ENCODE measurements around the gene ZFAND3. TPM values are rescaled to one million over a fixed set of nuclear protein-coding genes. Genes with fewer than 3 reads are reported as not detected.

Gene ZFAND3
- total RNA-seq, 1 experiment from 2014 or later: 24.4 TPM

DNA sequence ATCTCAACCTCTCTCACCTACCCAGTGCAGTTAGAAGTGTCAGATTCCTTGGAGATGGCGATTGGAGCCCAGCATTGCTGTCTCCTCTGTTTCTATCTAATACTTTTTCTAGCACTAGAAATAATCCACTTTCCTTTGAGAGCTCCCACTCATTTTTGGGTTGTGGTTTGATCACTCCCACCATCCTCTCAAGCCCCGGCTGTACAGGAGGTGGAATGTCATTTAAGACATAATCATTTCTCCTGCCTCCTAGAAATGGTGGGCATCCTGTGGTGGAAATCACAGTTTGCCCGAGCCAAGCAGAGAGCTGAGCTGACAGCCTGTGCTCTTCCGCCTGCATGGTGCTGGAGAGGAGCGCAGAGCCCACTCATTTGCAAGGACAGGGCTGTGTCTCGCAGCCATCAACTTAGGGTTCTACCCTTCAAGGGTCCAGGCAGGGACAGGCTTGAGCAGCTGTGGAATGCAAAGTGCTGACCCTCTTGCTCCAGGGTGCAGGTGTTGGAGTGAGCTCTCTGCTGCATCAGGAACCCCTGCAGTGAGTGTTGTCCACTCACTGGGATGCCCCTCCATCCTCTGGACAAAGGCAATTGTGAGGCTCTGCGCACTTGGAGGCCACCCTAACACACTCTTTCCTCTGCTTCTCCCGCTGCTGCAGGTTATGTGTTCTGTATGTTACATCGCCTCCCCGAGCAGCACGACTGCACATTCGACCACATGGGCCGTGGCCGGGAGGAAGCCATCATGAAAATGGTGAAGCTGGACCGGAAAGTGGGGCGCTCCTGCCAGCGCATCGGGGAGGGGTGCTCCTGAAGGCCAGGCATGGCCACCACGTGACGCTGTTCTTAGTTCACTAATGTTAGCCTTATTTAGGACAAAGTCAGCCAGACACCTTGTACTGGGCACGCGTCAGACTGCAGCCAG, 332.3 kb downstream of the ZFAND3 start:
- H3K27ac ChIP-seq: no peak overlapping the region
- no peaks in the 10 kb centered on the region for H3K9me3 ChIP-seq (replicated peaks)
- H3K4me1 ChIP-seq (replicated peaks): peaks cover 10% of the 10 kb centered on the region; the same call in 1 of the 2 replicates
- H3K4me3 ChIP-seq: no peak overlapping the region
- DNase-seq (ENCODE audit: low read depth in 1 of 2, low spot score in 2 of 2): no peak
- H3K36me3 ChIP-seq: peaks cover 21% of the 10 kb centered on the region
- no peaks in the 10 kb centered on the region for H3K27me3 ChIP-seq (replicated peaks)

DNA sequence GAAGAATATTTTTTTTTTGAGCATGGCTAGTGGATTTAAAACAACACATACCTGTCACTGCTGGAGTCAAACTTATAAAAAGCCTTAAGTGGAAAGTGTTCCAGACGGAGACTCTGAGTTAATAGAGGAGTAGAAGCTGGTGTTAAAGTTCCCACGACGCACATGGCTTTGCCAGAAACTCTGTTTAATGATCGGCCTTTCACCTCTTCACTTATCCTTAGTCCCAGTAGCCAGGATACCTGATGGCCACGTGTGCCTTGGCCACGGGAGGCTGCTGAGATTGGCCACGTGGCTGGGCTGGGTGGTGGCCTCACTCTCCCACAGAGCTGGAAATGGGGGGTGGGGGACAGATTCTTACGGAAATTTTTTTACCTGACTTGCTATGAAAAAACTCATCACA, 333.1 kb downstream of the ZFAND3 start:
- Histone ChIP-seq H3K27me3 (replicated peaks) (no peaks in the 10 kb centered on the region), H3K9me3 (replicated peaks) (no peaks in the 10 kb centered on the region), H3K36me3 (peaks cover 25% of the 10 kb centered on the region), H3K4me1 (replicated peaks) (peaks cover 10% of the 10 kb centered on the region; the same call in 1 of the 2 replicates), H3K27ac (no peak overlapping the region), H3K4me3 (no peak overlapping the region)
- DNase-seq (ENCODE audit: low read depth in 1 of 2, low spot score in 2 of 2): no peak

DNA sequence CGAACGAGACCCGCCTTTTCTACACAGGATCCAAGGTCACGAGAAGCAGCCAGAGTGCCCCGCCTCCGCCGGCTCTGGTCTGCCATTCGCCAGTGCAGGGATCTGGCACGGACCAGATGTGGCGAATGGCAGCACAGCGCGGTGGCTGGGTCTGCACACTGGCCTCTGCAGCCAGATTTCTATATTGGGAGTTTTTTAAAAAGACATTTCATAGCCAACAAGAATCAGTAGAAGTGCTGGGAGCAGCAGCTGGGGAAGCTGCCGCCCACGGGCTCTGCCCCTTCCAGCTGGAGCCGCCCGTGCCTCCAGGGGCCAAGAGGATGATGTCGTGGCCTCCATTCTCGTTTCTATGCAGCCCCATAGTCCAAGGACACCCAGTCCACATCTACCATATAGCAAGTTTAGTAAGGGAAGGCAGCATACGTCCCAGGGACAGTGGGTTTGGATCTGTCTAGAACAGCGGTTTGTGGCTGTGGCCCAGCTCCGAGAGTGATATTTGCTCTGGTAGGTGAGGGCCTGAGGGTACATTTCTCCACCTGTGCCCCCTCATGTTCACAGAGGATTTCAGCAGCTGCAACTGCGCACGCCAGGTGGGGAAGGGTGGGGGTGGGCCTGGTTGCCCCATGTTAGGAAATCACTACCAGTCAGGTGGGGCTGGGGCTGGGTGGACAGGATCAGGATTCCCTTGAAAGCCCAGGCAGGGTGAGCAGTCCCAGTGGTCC, 333.7 kb downstream of the ZFAND3 start:
- Histone ChIP-seq H3K9me3 (replicated peaks) (no peaks in the 10 kb centered on the region), H3K4me1 (replicated peaks) (peaks cover 10% of the 10 kb centered on the region; the same call in 1 of the 2 replicates), H3K27ac (no peak overlapping the region), H3K27me3 (replicated peaks) (no peaks in the 10 kb centered on the region), H3K36me3 (peaks cover 24% of the 10 kb centered on the region), H3K4me3 (no peak overlapping the region)
- no peak for DNase-seq (ENCODE audit: low read depth in 1 of 2, low spot score in 2 of 2)

DNA sequence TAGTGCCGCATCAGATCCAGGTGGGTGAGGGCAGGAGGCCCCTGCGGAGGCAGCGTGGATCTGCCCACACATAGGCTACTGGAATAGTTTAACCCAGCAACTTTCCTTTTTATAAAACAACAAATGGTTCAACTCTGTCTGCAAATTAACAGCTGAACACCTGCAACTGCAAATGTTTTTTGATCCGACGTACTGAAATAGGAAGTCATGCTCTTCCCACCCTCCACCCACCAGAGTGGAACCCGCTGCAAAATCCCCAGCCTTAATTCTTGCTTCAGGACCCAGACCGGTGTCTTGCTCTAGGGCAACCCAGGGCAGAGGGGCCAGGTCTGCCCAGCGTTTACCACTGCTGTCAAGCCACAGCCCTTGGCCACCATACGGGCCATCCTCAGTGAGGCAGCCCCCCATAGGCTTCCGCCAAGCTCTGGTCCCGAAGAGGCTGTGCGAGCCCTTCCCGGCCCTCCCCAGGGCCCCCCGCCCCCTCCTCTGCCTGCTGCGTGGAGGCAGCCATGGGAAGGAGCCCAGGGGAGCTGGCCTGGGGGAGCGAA, 334.3 kb downstream of the ZFAND3 start:
- Histone ChIP-seq H3K27me3 (replicated peaks) (no peaks in the 10 kb centered on the region), H3K4me3 (no peak overlapping the region), H3K4me1 (replicated peaks) (peaks cover 10% of the 10 kb centered on the region; the same call in 1 of the 2 replicates), H3K9me3 (replicated peaks) (no peaks in the 10 kb centered on the region), H3K27ac (no peak overlapping the region), H3K36me3 (peaks cover 18% of the 10 kb centered on the region)
- no peak for DNase-seq (ENCODE audit: low read depth in 1 of 2, low spot score in 2 of 2)

DNA sequence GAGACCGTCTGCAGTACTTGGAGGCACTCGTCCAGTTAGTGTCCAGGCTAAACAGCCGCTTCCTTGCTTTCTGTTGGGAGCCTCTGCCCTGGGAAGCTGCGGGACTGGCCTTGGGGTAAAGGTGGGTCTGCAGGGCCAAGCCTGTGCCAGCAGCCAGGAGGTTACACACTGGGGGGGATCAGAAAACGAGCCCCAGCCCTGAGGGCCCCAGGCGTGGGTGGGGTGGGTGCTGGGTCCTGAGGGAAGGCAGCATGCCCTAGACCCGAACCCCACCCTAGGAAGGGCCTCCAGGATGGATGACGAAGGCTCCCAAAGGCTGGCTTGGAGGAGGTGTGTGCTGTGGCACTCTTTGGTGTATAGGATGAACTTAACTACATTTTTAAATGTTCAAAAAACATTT, 335.2 kb downstream of the ZFAND3 start:
- Histone ChIP-seq H3K4me3 (no peak overlapping the region), H3K36me3 (peaks cover 18% of the 10 kb centered on the region), H3K9me3 (replicated peaks) (no peaks in the 10 kb centered on the region), H3K27ac (no peak overlapping the region), H3K27me3 (replicated peaks) (no peaks in the 10 kb centered on the region), H3K4me1 (replicated peaks) (peaks cover 10% of the 10 kb centered on the region; the same call in 1 of the 2 replicates)
- no peak for DNase-seq (ENCODE audit: low read depth in 1 of 2, low spot score in 2 of 2)

DNA sequence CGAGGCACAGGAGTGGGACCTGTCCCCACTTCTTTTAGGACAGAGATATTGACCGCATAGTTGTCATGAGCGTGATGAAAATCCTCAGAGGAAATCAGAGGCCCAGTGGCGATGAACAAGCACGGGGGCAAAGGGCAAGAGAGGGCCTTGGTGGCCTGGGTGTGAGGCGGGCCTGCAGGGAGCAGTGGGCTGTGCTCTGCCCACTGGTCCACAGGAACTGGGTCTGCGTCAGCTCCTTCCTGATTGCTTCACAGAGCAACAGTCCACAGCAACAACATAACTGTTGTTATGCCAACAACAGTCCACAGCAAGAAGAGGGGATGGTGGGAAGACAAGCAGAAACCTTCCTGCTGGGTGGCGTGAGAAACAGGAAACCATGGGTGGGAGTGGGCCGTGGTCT, 335.6 kb downstream of the ZFAND3 start:
- Histone ChIP-seq H3K27ac (no peak overlapping the region), H3K9me3 (replicated peaks) (no peaks in the 10 kb centered on the region), H3K4me3 (no peak overlapping the region), H3K4me1 (replicated peaks) (peaks cover 10% of the 10 kb centered on the region; the same call in 1 of the 2 replicates), H3K36me3 (peaks cover 18% of the 10 kb centered on the region), H3K27me3 (replicated peaks) (no peaks in the 10 kb centered on the region)
- no peak for DNase-seq (ENCODE audit: low read depth in 1 of 2, low spot score in 2 of 2)

DNA sequence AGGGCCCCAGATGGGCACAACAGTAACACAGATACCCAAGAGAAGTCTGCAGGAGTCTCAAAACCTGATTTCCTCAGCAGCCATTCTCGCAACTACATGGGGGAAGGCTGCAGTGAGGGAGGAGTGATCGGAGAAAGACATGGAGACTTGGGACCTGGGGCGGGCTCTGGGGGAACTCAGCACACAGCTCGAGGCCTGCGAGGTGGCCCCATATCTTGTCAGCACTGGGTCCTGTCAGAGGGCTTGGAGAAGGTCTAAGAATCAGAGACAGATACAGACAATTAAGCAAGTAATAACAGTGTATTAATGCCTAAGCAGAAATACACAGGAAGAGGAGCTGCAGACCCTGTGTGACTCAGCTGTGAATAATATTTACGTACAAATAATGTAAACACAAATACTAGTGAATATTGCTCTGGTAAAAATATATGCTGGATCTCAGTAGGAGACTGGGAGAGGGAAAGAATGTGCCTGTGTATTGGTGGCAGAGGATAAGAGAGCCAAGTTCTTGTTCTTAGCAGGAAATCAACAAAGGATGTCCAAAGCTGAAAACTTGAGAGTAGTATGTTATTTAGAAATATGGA, 336.2 kb downstream of the ZFAND3 start:
- H3K4me3 ChIP-seq: no peak overlapping the region
- H3K9me3 ChIP-seq (replicated peaks): no peaks in the 10 kb centered on the region
- H3K27me3 ChIP-seq (replicated peaks): no peaks in the 10 kb centered on the region
- peaks cover 10% of the 10 kb centered on the region; the same call in 1 of the 2 replicates for H3K4me1 ChIP-seq (replicated peaks)
- no peak for DNase-seq (ENCODE audit: low read depth in 1 of 2, low spot score in 2 of 2)
- H3K27ac ChIP-seq: no peak overlapping the region
- H3K36me3 ChIP-seq: peaks cover 18% of the 10 kb centered on the region

DNA sequence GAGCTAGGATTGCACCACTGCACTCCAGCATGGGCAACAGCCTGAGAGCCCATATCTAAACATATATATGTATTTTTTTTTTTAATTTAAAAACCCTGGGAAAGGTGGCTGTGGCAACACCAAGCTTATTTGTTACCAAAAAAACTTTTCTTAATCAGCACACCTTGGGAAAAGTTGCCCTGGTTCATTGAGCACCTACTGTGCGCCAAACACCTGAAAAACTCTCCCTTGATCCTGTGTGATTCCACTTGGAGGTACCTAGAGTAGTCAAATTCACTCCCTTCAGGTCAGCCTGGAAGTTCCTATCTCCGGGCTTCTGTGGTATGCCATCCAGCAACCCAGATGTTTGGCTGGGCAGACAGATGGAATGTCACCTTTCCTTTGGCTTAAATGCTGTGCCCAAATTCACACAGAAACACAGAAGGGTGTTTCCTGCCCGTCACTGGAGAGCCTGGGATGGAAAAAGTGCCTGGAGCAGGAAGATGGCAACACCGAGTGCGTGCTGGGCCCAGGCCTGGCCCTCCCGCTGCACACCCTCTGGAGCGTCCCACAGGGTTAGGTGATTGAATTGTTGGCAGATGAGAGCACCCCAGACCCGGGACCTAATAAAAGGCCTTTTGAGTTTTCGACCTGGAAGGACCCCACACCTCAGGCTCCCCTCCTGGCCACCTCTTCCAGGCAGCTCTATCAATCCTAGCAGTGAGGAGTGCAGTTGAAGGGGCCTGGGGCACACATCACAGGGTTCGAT, 337.5 kb downstream of the ZFAND3 start:
- no peaks in the 10 kb centered on the region for H3K9me3 ChIP-seq (replicated peaks)
- H3K4me3 ChIP-seq: no peak overlapping the region
- H3K4me1 ChIP-seq (replicated peaks): peaks cover 10% of the 10 kb centered on the region; the same call in 1 of the 2 replicates
- H3K27ac ChIP-seq: no peak overlapping the region
- DNase-seq (ENCODE audit: low read depth in 1 of 2, low spot score in 2 of 2): no peak
- peaks cover 16% of the 10 kb centered on the region for H3K36me3 ChIP-seq
- H3K27me3 ChIP-seq (replicated peaks): no peaks in the 10 kb centered on the region

DNA sequence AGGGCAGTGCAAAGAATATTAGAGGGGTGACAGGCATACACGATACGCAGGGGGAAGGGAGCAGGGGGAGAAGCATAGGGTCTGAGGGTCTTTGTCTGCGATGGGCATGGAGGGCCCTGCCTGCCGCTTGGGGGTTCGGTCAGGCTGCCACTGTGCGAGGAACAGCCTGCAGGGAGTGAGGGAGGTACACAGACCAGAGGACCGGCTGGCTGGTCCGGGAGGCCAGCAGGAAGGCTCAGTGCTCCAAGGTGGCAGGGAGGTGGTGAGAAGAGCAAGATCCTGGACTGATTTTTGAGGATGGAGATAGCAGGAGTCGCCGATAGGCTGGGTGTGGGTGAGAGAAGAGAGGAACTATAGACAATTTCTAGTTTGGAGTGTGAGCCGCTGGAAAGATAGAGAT, 338.4 kb downstream of the ZFAND3 start:
- Histone ChIP-seq H3K27me3 (replicated peaks) (no peaks in the 10 kb centered on the region), H3K4me1 (replicated peaks) (peaks cover 10% of the 10 kb centered on the region; the same call in 1 of the 2 replicates), H3K9me3 (replicated peaks) (no peaks in the 10 kb centered on the region), H3K36me3 (peaks cover 8% of the 10 kb centered on the region), H3K4me3 (no peak overlapping the region), H3K27ac (no peak overlapping the region)
- no peak for DNase-seq (ENCODE audit: low read depth in 1 of 2, low spot score in 2 of 2)

DNA sequence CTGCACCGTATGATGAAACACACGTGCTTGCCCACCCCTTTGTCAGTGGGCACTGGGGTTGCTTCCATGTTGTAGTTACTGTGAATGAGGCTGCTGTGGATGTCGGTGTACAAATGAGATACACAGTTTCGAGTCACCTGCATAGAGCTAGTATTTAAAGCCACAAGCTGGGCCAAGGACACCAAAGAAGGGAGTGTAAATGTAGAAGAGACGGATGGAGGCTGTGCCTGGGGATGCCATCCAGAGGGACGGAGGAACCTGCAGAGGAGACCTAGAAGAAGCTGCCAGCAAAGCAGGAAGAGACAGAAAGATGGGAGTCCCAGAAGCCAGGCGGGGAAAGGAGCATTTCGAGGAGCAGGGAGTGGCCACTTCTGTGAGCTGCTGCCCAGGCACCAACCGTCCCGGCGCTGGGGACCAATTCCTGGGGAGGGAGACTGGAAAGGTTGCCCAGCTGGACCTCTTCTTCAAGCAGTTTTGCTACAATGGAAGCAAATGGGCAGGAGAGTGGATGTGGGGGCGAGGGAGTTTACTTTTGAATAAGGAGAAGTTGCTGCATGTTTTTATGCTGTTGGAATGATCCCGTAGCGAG, 339.3 kb downstream of the ZFAND3 start:
- no peak for DNase-seq (ENCODE audit: low read depth in 1 of 2, low spot score in 2 of 2)
- H3K27me3 ChIP-seq (replicated peaks): no peaks in the 10 kb centered on the region
- peaks cover 10% of the 10 kb centered on the region; the same call in 1 of the 2 replicates for H3K4me1 ChIP-seq (replicated peaks)
- H3K36me3 ChIP-seq: peaks cover 5% of the 10 kb centered on the region
- H3K4me3 ChIP-seq: no peak overlapping the region
- H3K9me3 ChIP-seq (replicated peaks): no peaks in the 10 kb centered on the region
- H3K27ac ChIP-seq: no peak overlapping the region

DNA sequence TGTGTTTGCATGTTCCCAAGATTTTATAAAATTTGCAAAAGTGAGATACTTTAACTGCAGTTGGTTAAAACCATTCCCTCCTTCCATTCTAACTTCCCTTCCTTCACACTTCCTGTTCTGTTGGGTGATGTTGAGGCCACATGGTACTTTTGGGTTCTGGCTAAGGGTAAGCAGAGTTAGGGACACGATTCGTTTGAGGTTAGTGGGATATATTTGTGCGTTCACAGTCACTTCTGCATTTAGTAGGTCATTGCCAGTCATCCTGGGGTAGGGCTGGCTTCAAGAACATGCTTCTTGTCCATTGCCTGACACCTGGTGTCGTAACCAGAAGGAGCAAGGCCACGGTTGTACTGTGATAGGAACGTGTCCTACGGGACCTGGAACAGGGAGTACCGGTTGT, 340.1 kb downstream of the ZFAND3 start:
- H3K4me3 ChIP-seq: no peak overlapping the region
- peaks cover 5% of the 10 kb centered on the region for H3K36me3 ChIP-seq
- H3K4me1 ChIP-seq (replicated peaks): peaks cover 10% of the 10 kb centered on the region; the same call in 1 of the 2 replicates
- no peak for DNase-seq (ENCODE audit: low read depth in 1 of 2, low spot score in 2 of 2)
- H3K27me3 ChIP-seq (replicated peaks): no peaks in the 10 kb centered on the region
- H3K9me3 ChIP-seq (replicated peaks): no peaks in the 10 kb centered on the region
- H3K27ac ChIP-seq: no peak overlapping the region

DNA sequence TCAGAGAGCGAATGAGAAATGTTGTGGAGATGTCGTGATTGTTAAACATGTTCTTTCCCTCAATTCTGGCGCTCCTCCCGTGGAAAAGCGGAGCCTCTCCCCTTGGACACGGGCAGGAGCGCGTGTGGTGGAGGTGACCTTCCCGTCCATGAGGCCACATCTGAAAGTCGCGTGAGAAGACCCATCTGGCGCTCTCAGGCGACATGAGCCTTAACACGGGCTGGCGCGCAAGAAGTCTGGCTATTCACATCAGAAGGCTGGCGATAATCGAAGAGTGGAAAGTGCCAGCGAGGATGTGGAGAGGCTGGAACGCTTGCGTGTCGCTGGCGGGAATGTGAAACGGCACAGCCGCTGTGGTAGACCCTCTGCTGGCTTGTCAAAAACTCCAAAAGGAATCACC, 341.3 kb downstream of the ZFAND3 start:
- DNase-seq (ENCODE audit: low read depth in 1 of 2, low spot score in 2 of 2): no peak
- H3K27ac ChIP-seq: no peak overlapping the region
- H3K9me3 ChIP-seq (replicated peaks): no peaks in the 10 kb centered on the region
- no peaks in the 10 kb centered on the region for H3K4me1 ChIP-seq (replicated peaks)
- H3K27me3 ChIP-seq (replicated peaks): no peaks in the 10 kb centered on the region
- no peak overlapping the region for H3K4me3 ChIP-seq
- peaks cover 5% of the 10 kb centered on the region for H3K36me3 ChIP-seq

DNA sequence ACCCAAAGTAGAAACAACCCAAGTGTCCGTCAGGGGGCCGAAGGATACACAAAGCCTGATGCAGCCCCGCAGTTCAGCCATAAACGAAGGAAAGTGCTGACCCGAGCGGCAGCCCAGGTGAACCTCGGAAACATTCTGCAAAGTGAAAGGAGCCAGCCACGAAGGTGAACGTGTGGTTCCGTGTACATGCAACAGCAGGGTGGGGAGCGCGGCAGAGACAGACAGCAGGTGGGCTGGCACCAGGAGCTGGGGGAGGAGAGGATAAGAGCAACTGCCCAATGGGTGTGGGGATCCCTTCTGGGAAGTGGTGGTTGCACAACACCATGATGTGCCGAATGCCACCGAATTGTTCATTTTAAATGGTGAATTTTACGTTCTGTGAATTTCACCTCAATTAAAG, 341.8 kb downstream of the ZFAND3 start:
- DNase-seq (ENCODE audit: low read depth in 1 of 2, low spot score in 2 of 2): no peak
- H3K4me3 ChIP-seq: no peak overlapping the region
- peaks cover 5% of the 10 kb centered on the region for H3K36me3 ChIP-seq
- no peaks in the 10 kb centered on the region for H3K9me3 ChIP-seq (replicated peaks)
- H3K27ac ChIP-seq: no peak overlapping the region
- H3K4me1 ChIP-seq (replicated peaks): no peaks in the 10 kb centered on the region
- H3K27me3 ChIP-seq (replicated peaks): no peaks in the 10 kb centered on the region

Measured in SJSA1 (cell line).